GM23338 (cell line): Measurements from ENCODE around the gene RPGRIP1L. TPM values are rescaled to one million over a fixed set of nuclear protein-coding genes. Genes with fewer than 3 reads are reported as not detected.
"Not testable (repeated sequence)": the region's sequence is repeated elsewhere in the genome, so short reads cannot be mapped to it uniquely, and the experiment has no call there.

Source experiments
- ATAC-seq: fragments of 200-7000 bp; cut with Tn5 transposase; 3 replicates; pipeline ENCODE4 v1.9.1; 2020
- DNase-seq: peaks from one replicate; pipeline ENCODE4 v3.0.0-alpha.2; 2015; ENCODE audit warnings: low spot score
- H2AFZ ChIP-seq: fragments of 200-600 bp; sonication (generic); 2 replicates; pipeline ENCODE4 v1.8.0; 2016; ENCODE audit warnings: antibody characterized with exemption, mild to moderate bottlenecking, moderate library complexity
- H3F3A ChIP-seq: fragments of 200-600 bp; sonication (generic); replicated peaks from 2 replicates; pipeline ENCODE4 v1.8.0; 2017; ENCODE audit warnings: antibody characterized with exemption, mixed run types, low read depth
- H3K27ac ChIP-seq: fragments of 200-600 bp; sonication (generic); 2 replicates; pipeline ENCODE4 v1.6.1; 2016; ENCODE audit warnings: low read depth
- H3K27me3 ChIP-seq: fragments of 200-600 bp; sonication (generic); 2 replicates; pipeline ENCODE4 v1.8.0; 2016; ENCODE audit warnings: mild to moderate bottlenecking, mixed run types, moderate library complexity; ENCODE audit not compliant: insufficient read depth
- H3K36me3 ChIP-seq: fragments of 200-600 bp; sonication (generic); 2 replicates; pipeline ENCODE4 v1.8.0; 2016; ENCODE audit warnings: mild to moderate bottlenecking; ENCODE audit not compliant: insufficient read depth
- H3K4me1 ChIP-seq: fragments of 200-600 bp; sonication (generic); 2 replicates; pipeline ENCODE4 v1.8.0; 2016; ENCODE audit warnings: mild to moderate bottlenecking, moderate library complexity; ENCODE audit not compliant: insufficient read depth
- H3K4me2 ChIP-seq: fragments of 200-600 bp; sonication (generic); 2 replicates; pipeline ENCODE4 v1.7.1; 2017; ENCODE audit warnings: mixed run types
- H3K4me3 ChIP-seq: fragments of 200-600 bp; sonication (generic); 2 replicates; pipeline ENCODE4 v1.6.1; 2016; ENCODE audit warnings: mixed run types
- H3K79me2 ChIP-seq: fragments of 200-600 bp; sonication (generic); replicated peaks from 2 replicates; pipeline ENCODE4 v1.8.0; 2017; ENCODE audit warnings: mild to moderate bottlenecking; ENCODE audit not compliant: insufficient read depth
- H3K9me2 ChIP-seq: fragments of 200-600 bp; sonication (generic); 2 replicates; pipeline ENCODE4 v1.8.0; 2017; ENCODE audit not compliant: insufficient read depth
- H4K20me1 ChIP-seq: fragments of 200-600 bp; sonication (generic); replicated peaks from 2 replicates; pipeline ENCODE4 v1.8.0; 2017; ENCODE audit warnings: mild to moderate bottlenecking; ENCODE audit not compliant: insufficient read depth
- H3K27ac Mint-ChIP-seq: 2 replicates; pipeline ENCODE4 v1.8.0; 2020; ENCODE audit warnings: inconsistent platforms, mild to moderate bottlenecking, moderate library complexity, mixed read lengths
- H3K27me3 Mint-ChIP-seq: 3 replicates; pipeline ENCODE4 v1.8.0; 2022; ENCODE audit warnings: low read depth, mild to moderate bottlenecking, moderate library complexity, mixed read lengths, inconsistent platforms; ENCODE audit not compliant: insufficient read depth, poor library complexity
- H3K36me3 Mint-ChIP-seq: 3 replicates; pipeline ENCODE4 v1.8.0; 2021; ENCODE audit warnings: low read depth, mild to moderate bottlenecking, inconsistent platforms, moderate library complexity, mixed read lengths
- H3K4me1 Mint-ChIP-seq: 3 replicates; pipeline ENCODE4 v1.8.0; 2020; ENCODE audit warnings: mild to moderate bottlenecking, inconsistent platforms, mixed read lengths
- H3K4me3 Mint-ChIP-seq: 3 replicates; pipeline ENCODE4 v1.8.0; 2021; ENCODE audit warnings: moderate library complexity, mild to moderate bottlenecking, inconsistent platforms, mixed read lengths
- H3K9me3 Mint-ChIP-seq: 3 replicates; pipeline ENCODE4 v1.8.0; 2020; ENCODE audit warnings: moderate library complexity, mild to moderate bottlenecking, inconsistent platforms, mixed read lengths
- CREB1 ChIP-seq: fragments of 250-450 bp; sonication (Bioruptor Pico); IDR thresholded peaks from 2 replicates; pipeline ENCODE4 v1.5.0; 2020; ENCODE audit warnings: low read depth, mild to moderate bottlenecking, moderate library complexity
- CTCF ChIP-seq, 2 experiments: fragments of 200-600 bp in 1 of 2; sonication (generic) in 1 of 2; conservative IDR thresholded peaks; 2 replicates each; pipeline versions ENCODE4 v1.5.1 to v1.6.1; 2016 to 2017; ENCODE audit warnings: antibody characterized with exemption in 2 of 2, low read depth in 2 of 2, mild to moderate bottlenecking in 2 of 2, moderate library complexity in 1 of 2
- ETS1 ChIP-seq: IDR thresholded peaks from 2 replicates; pipeline ENCODE4 v1.6.1; 2016; ENCODE audit warnings: antibody characterized with exemption
- EZH2 ChIP-seq: fragments of 200-600 bp; sonication (generic); IDR thresholded peaks from one replicate; pipeline ENCODE4 v1.8.0; 2017; ENCODE audit warnings: antibody characterized with exemption, mild to moderate bottlenecking, low read depth; ENCODE audit not compliant: unreplicated experiment
- EZH2phosphoT487 ChIP-seq: fragments of 200-600 bp; sonication (generic); IDR thresholded peaks from one replicate; pipeline ENCODE4 v1.8.1; 2018; ENCODE audit warnings: antibody characterized with exemption; ENCODE audit not compliant: unreplicated experiment
- JUNB ChIP-seq: IDR thresholded peaks from one replicate; pipeline ENCODE4 v1.6.1; 2016; ENCODE audit warnings: antibody characterized with exemption; ENCODE audit not compliant: unreplicated experiment
- NANOG ChIP-seq: IDR thresholded peaks from 2 replicates; pipeline ENCODE4 v1.6.1; 2016; ENCODE audit warnings: antibody characterized with exemption, borderline replicate concordance
- STAT1 ChIP-seq: IDR thresholded peaks from one replicate; pipeline ENCODE4 v1.6.1; 2016; ENCODE audit warnings: antibody characterized with exemption; ENCODE audit not compliant: unreplicated experiment
- ZNF331 ChIP-seq: fragments of 250-450 bp; sonication (Bioruptor Pico); IDR thresholded peaks from 2 replicates; pipeline ENCODE4 v1.5.0; 2020; ENCODE audit warnings: low read depth, mild to moderate bottlenecking, moderate library complexity
- polyA plus RNA-seq: library from polyadenylated mRNA; unstranded; fragments of >200 nt; fragmentation: Nextera tagmentation; extraction: Ambion mirVana; gene quantifications from 2 replicates; pipeline ENCODE4 v1.2.1, GENCODE V29; 2016
- total RNA-seq: library from RNA; depleted of rRNA; stranded (reverse); fragments of >200 nt; shearing (Covaris generic); gene quantifications from 2 replicates; pipeline ENCODE4 v1.2.3, GENCODE V29; 2014
- TF ChIP-seq, protein P1 (sequence below): IDR thresholded peaks from one replicate; pipeline ENCODE4 v1.6.1; 2018; ENCODE audit warnings: antibody characterized with exemption; ENCODE audit not compliant: unreplicated experiment
- TF ChIP-seq, protein P2 (sequence below): fragments of 250-450 bp; sonication (Bioruptor Pico); IDR thresholded peaks from 2 replicates; pipeline ENCODE4 v1.5.0; 2020; ENCODE audit warnings: mild to moderate bottlenecking, moderate library complexity

The RPGRIP1L gene
- total and polyA plus RNA-seq, 2 experiments from 2014 or later: 11.4 to 21.3 TPM

- DNase-seq (no peak), ATAC-seq (no peak)
- H3K79me2 ChIP-seq: no peaks in the 10 kb centered on the region
- H3K9me2 ChIP-seq: no peaks in the 10 kb centered on the region
- Mint-ChIP-seq H3K36me3 (peaks cover 22% of the 10 kb centered on the region), H3K9me3 (no peaks in the 10 kb centered on the region), H3K27me3 (no peaks in the 10 kb centered on the region), H3K4me3 (no peak overlapping the region), H3K4me1 (peaks cover under 1% of the 10 kb centered on the region; the same call in 2 of the 3 replicates), H3K27ac (no peak overlapping the region)
- H3K4me2 ChIP-seq: no peak overlapping the region
- no peak overlapping the region for H3K4me3 ChIP-seq
- H3K36me3 ChIP-seq: no peaks in the 10 kb centered on the region; the same call in 1 of the 2 replicates
- no peak overlapping the region for H2AFZ ChIP-seq
- no peaks in the 10 kb centered on the region for H4K20me1 ChIP-seq
- H3K4me1 ChIP-seq: no peaks in the 10 kb centered on the region
- H3F3A ChIP-seq: no peaks in the 10 kb centered on the region
- H3K27ac ChIP-seq: no peak overlapping the region
- no peak for TF ChIP-seq CREB1 (CRISPR knock-in tag)
- TF ChIP-seq JUNB: no peak
- no peak for TF ChIP-seq ZNF331 (CRISPR knock-in tag)
- no peak for TF ChIP-seq CTCF (conservative IDR thresholded peaks at IDR 0.05; ENCODE audit: low read depth in 2 of 2)
- no peak for TF ChIP-seq NANOG
- TF ChIP-seq, protein P1, sequence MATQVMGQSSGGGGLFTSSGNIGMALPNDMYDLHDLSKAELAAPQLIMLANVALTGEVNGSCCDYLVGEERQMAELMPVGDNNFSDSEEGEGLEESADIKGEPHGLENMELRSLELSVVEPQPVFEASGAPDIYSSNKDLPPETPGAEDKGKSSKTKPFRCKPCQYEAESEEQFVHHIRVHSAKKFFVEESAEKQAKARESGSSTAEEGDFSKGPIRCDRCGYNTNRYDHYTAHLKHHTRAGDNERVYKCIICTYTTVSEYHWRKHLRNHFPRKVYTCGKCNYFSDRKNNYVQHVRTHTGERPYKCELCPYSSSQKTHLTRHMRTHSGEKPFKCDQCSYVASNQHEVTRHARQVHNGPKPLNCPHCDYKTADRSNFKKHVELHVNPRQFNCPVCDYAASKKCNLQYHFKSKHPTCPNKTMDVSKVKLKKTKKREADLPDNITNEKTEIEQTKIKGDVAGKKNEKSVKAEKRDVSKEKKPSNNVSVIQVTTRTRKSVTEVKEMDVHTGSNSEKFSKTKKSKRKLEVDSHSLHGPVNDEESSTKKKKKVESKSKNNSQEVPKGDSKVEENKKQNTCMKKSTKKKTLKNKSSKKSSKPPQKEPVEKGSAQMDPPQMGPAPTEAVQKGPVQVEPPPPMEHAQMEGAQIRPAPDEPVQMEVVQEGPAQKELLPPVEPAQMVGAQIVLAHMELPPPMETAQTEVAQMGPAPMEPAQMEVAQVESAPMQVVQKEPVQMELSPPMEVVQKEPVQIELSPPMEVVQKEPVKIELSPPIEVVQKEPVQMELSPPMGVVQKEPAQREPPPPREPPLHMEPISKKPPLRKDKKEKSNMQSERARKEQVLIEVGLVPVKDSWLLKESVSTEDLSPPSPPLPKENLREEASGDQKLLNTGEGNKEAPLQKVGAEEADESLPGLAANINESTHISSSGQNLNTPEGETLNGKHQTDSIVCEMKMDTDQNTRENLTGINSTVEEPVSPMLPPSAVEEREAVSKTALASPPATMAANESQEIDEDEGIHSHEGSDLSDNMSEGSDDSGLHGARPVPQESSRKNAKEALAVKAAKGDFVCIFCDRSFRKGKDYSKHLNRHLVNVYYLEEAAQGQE: no peak
- no peak for TF ChIP-seq EZH2
- TF ChIP-seq ETS1: no peak
- TF ChIP-seq, protein P2, sequence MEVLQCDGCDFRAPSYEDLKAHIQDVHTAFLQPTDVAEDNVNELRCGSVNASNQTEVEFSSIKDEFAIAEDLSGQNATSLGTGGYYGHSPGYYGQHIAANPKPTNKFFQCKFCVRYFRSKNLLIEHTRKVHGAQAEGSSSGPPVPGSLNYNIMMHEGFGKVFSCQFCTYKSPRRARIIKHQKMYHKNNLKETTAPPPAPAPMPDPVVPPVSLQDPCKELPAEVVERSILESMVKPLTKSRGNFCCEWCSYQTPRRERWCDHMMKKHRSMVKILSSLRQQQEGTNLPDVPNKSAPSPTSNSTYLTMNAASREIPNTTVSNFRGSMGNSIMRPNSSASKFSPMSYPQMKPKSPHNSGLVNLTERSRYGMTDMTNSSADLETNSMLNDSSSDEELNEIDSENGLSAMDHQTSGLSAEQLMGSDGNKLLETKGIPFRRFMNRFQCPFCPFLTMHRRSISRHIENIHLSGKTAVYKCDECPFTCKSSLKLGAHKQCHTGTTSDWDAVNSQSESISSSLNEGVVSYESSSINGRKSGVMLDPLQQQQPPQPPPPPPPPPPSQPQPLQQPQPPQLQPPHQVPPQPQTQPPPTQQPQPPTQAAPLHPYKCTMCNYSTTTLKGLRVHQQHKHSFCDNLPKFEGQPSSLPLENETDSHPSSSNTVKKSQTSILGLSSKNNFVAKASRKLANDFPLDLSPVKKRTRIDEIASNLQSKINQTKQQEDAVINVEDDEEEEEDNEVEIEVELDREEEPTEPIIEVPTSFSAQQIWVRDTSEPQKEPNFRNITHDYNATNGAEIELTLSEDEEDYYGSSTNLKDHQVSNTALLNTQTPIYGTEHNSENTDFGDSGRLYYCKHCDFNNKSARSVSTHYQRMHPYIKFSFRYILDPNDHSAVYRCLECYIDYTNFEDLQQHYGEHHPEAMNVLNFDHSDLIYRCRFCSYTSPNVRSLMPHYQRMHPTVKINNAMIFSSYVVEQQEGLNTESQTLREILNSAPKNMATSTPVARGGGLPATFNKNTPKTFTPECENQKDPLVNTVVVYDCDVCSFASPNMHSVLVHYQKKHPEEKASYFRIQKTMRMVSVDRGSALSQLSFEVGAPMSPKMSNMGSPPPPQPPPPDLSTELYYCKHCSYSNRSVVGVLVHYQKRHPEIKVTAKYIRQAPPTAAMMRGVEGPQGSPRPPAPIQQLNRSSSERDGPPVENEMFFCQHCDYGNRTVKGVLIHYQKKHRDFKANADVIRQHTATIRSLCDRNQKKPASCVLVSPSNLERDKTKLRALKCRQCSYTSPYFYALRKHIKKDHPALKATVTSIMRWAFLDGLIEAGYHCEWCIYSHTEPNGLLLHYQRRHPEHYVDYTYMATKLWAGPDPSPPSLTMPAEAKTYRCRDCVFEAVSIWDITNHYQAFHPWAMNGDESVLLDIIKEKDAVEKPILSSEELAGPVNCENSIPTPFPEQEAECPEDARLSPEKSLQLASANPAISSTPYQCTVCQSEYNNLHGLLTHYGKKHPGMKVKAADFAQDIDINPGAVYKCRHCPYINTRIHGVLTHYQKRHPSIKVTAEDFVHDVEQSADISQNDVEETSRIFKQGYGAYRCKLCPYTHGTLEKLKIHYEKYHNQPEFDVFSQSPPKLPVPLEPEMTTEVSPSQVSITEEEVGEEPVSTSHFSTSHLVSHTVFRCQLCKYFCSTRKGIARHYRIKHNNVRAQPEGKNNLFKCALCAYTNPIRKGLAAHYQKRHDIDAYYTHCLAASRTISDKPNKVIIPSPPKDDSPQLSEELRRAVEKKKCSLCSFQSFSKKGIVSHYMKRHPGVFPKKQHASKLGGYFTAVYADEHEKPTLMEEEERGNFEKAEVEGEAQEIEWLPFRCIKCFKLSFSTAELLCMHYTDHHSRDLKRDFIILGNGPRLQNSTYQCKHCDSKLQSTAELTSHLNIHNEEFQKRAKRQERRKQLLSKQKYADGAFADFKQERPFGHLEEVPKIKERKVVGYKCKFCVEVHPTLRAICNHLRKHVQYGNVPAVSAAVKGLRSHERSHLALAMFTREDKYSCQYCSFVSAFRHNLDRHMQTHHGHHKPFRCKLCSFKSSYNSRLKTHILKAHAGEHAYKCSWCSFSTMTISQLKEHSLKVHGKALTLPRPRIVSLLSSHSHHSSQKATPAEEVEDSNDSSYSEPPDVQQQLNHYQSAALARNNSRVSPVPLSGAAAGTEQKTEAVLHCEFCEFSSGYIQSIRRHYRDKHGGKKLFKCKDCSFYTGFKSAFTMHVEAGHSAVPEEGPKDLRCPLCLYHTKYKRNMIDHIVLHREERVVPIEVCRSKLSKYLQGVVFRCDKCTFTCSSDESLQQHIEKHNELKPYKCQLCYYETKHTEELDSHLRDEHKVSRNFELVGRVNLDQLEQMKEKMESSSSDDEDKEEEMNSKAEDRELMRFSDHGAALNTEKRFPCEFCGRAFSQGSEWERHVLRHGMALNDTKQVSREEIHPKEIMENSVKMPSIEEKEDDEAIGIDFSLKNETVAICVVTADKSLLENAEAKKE (CRISPR knock-in tag): no peak
- no peak for TF ChIP-seq STAT1
- TF ChIP-seq EZH2phosphoT487: no peak
- no peaks in the 10 kb centered on the region for H3K27me3 ChIP-seq
Measured at GRCh38 chr16:53686710-53687109, 16.9 kb downstream of the RPGRIP1L start.

DNA sequence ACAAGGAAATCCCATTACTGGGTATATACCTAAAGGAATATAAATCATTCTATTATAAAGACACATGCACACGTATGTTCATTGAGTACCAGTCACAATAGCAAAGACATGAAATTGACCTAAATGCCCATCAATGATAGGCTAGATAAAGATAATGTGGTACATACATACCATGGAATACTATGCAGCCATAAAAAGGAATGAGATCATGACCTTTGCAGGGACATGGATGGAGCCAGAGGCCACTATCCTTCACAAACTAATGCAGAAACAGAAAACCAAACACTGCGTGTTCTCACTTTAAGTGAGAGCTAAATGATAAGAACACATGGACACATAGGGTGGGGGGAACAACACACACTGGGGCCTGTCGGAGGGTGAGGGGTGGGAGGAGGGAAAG, 18.3 kb downstream of the RPGRIP1L start:
- H3K4me3 Mint-ChIP-seq, ATAC-seq, H3K27ac Mint-ChIP-seq, H2AFZ ChIP-seq, H3K4me1 ChIP-seq, H3K4me3 ChIP-seq, H3K27me3 ChIP-seq, H3K79me2 ChIP-seq, H3K4me2 ChIP-seq, H3K9me2 ChIP-seq, H3K27ac ChIP-seq, H3F3A ChIP-seq, H4K20me1 ChIP-seq, H3K4me1 Mint-ChIP-seq, H3K27me3 Mint-ChIP-seq, DNase-seq, H3K9me3 Mint-ChIP-seq, H3K36me3 ChIP-seq: not testable (repeated sequence)
- H3K36me3 Mint-ChIP-seq: peaks cover 22% of the 10 kb centered on the region
